Fibroblast of villous mesenchyme (primary cell): ENCODE results near the gene ZNF319. TPM values are rescaled to one million over a fixed set of nuclear protein-coding genes. Genes with fewer than 3 reads are reported as not detected.

Source experiments
- DNase-seq: peaks from one replicate; pipeline ENCODE4 v3.0.0-alpha.2; 2010; ENCODE audit warnings: low read depth
- H3K4me3 ChIP-seq: 2 replicates; pipeline ENCODE4 v1.5.1; 2011; ENCODE audit warnings: low read depth, mild to moderate bottlenecking, low read length
- total RNA-seq: library from RNA; depleted of rRNA; stranded (reverse); fragments of >200 nt; gene quantifications from 2 replicates; pipeline ENCODE4 v1.2.3, GENCODE V29; 2012
- TF ChIP-seq, protein P1 (sequence below): IDR thresholded peaks from 2 replicates; pipeline ENCODE4 v1.5.1; 2012; ENCODE audit warnings: low read depth, mild to moderate bottlenecking, low read length; ENCODE audit not compliant: insufficient read depth

Gene ZNF319
- total RNA-seq, 1 donor = 6.0 TPM

DNA sequence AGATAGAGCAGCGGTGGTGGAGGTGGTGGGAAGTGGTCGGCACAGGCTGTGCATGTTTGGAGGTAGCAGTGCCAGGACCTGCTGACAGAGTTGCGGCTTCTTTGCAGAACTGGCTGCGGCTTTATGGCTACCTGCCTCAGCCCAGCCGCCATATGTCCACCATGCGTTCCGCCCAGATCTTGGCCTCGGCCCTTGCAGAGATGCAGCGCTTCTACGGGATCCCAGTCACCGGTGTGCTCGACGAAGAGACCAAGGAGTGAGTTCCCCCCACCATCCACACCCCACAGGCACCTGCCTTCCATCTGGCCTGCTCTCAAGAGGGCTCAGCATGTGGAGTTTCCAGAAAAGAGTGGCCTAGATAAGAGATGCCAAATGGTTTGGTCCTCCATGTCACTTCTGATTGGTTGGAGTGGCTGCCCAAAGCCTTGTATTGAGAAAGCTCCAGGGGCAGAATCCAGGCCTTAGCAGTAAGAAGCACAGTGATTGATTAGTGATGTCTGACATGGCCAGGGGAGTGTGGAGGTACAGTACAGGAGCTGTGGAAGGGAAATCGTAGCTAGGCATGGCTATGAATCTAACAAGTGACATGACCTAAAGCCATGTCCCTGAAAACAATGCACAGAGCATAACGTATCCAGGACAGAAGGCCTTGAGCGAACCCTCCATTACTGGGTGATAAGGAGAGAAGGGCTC is 37.0 kb upstream of the ZNF319 start:
- no peak overlapping the region for H3K4me3 ChIP-seq
- DNase-seq = no peak
- TF ChIP-seq, protein P1, sequence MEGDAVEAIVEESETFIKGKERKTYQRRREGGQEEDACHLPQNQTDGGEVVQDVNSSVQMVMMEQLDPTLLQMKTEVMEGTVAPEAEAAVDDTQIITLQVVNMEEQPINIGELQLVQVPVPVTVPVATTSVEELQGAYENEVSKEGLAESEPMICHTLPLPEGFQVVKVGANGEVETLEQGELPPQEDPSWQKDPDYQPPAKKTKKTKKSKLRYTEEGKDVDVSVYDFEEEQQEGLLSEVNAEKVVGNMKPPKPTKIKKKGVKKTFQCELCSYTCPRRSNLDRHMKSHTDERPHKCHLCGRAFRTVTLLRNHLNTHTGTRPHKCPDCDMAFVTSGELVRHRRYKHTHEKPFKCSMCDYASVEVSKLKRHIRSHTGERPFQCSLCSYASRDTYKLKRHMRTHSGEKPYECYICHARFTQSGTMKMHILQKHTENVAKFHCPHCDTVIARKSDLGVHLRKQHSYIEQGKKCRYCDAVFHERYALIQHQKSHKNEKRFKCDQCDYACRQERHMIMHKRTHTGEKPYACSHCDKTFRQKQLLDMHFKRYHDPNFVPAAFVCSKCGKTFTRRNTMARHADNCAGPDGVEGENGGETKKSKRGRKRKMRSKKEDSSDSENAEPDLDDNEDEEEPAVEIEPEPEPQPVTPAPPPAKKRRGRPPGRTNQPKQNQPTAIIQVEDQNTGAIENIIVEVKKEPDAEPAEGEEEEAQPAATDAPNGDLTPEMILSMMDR = no peak

DNA sequence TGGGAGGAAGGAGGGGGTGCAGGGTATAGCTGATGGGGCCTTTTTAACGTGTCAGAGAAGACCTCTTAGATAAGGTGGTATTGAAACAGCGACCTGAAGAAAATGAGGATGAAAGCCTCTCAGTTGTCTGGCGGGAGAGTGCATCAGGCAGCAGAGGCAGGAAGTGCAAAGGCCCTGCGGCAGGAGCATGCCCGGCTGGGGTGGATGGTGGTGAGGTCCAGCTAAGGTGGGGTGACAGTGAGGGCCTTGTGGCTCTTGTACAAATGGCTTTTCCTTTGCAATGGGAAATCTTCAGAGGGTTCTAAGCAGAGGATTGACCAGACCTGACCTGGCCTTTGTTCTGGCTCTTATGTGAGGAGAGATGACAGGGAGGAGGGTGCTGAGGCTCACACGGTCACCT is 36.5 kb upstream of the ZNF319 start:
- TF ChIP-seq, protein P1 = no peak
- DNase-seq = no peak
- H3K4me3 ChIP-seq = no peak overlapping the region

DNA sequence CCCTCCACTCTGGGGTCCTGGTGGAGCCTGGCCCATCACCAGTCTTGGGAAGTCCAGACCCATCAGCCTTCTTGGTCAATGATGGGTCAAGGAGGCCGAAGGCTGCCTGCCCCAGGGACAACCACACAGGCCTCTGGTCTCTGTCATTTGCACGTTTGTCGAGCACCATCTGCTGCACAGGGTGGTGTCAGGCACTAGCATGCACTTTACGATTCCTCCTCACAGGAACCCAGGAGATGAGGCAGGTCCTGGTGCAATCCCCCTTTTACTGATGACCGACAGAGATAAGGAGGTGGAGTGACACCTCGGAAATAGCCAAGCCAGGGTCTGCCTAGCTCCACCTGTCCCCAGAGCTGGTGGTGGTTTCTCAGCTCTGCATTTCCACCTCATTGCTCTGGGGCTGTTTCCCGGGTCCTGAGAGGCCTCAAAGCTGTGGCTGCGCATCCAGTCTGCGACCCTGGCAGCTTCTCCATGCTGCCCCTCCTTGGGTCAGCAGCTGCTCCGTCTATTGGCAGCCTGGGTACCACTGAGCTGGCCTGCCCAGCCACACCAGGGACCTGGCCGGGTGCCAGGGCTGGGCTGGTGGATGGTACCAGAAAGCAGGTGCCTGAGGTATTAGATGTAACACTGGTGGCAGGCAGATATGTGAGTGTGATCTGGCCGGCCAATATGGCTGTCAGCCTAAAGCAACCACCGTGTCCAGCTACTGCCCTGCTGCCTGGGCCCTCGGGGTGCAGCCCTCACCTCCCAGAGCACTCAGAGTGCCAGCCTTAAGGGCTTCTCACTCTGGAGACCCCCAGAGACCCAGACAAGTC is 35.1 kb upstream of the ZNF319 start:
- DNase-seq = no peak
- TF ChIP-seq, protein P1 = no peak
- no peak overlapping the region for H3K4me3 ChIP-seq

DNA sequence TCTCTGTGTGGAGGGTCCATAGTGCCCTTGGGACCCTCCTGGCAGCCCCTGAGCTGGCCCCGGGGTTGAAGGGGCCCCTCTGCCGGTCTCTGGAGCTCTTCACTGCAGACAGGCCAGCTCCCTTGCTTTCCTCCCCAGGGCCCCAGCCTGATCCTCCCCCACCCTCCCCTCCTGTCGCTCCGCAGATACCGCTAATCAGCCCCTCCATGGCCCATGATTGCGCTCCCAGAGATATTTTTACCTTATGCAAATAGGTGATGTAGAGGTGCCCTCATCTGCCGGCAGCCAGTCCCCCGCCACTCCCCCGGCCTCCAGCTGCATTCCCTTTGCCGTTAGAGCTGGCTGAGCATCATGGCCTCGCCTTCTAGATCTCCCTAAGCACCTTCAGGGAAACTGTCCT is 34.3 kb upstream of the ZNF319 start:
- TF ChIP-seq, protein P1 = no peak

DNA sequence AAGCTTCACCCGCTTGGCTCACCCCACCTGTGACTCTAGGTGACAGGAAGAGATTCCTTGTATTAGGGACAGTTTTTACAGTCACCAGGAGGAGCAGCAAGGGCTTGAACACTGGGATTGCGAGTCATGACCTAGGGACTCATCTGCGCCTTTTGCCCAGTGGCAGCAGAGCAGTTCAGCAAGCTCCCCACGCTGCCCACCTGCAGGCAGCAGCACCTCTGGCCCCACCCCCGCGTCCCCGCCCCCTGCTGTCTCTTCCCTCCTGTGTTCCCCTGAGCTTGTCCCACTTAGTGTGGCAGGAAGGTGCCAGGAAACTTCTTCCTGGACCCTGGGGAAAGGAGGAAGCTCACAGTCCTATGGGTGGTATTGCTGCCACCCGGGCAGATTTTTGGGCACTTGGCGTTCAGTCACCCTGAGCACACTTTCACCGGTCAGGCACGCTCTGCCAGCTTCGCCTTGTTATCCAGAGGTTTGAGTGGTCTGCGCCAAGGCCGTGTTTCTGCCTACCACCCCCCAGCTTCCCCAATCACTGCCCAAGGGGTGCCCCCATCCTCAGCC is 33.7 kb upstream of the ZNF319 start:
- TF ChIP-seq, protein P1 = no peak
- no peak for DNase-seq

More for the DNA sequence above, 34.3 kb upstream of the ZNF319 start:
- DNase-seq = no peak
- no peak overlapping the region for H3K4me3 ChIP-seq

DNA sequence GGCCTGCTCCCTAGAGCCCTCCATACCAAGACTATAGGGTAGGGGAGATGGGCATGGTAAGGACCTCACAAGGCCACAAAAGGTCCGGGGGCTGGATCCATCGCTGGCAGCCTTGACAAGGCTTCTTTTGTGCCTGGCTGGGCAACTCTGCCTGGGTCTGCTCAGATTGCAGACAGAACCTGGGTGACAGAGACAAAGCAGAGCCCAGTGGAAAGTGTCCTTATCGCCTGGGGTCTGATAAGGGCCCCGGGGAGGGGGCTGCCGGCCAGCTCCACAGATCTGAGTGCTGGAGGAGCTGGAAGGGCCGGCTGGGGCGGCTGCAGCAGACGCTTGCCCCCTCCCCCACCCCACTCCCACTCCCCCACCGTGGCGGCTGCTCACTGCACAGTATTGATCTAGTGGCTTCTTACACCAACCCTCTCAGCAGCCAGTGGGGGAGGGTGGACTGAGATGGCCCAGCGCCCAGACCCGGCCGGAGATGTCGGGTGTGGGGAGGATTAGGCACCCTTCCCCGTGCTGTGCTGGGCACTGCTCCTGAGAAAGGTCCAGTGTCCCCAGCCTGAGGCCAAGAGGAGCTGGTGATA is 32.3 kb upstream of the ZNF319 start:
- no peak for DNase-seq
- no peak overlapping the region for H3K4me3 ChIP-seq
- TF ChIP-seq, protein P1 = no peak

More for the DNA sequence above, 33.7 kb upstream of the ZNF319 start:
- H3K4me3 ChIP-seq = no peak overlapping the region
